ENCODE results near the gene NSG1.

GRCh38 chr4:4437798-4438470 is 51.0 kb downstream of the NSG1 start:
- TF ChIP-seq CTCF (conservative IDR thresholded peaks at IDR 0.05) (no peak), ZFX (IDR thresholded peaks at IDR 0.05) (no peak)

Measured in C4-2B (cell line).